SW 1271 (cell line): ENCODE measurements around the gene SH3PXD2B.
"Not testable (repeated sequence)": the region's sequence is repeated elsewhere in the genome, so short reads cannot be mapped to it uniquely, and the experiment has no call there.

Experiments used
- DNase-seq, 2 experiments: peaks; one replicate each; lab custom pipeline; 2025; lab: John Stamatoyannopoulos, UW

The SH3PXD2B gene

GRCh38 chr5:172336676-172337285 is 117.5 kb downstream of the SH3PXD2B start:
- no peak for DNase-seq

GRCh38 chr5:172336264-172336663 is 118.1 kb downstream of the SH3PXD2B start:
- no peak for DNase-seq

- DNase-seq = no peak
These were observed 118.6 kb downstream of the SH3PXD2B start for GRCh38 chr5:172335721-172336120.

- DNase-seq = no peak
These were observed 119.7 kb downstream of the SH3PXD2B start for GRCh38 chr5:172334641-172335040.

GRCh38 chr5:172334196-172334595 is 120.1 kb downstream of the SH3PXD2B start:
- DNase-seq = no peak

- not testable (repeated sequence) for DNase-seq
These were observed 127.4 kb downstream of the SH3PXD2B start for GRCh38 chr5:172326901-172327300.

GRCh38 chr5:172325452-172325851 is 128.9 kb downstream of the SH3PXD2B start:
- DNase-seq = no peak

GRCh38 chr5:172322028-172322965 is 132.0 kb downstream of the SH3PXD2B start:
- DNase-seq = no peak

- no peak for DNase-seq
These were observed 132.7 kb downstream of the SH3PXD2B start for GRCh38 chr5:172321593-172321992.

- no peak for DNase-seq
These were observed 134.4 kb downstream of the SH3PXD2B start for GRCh38 chr5:172319708-172320441.

GRCh38 chr5:172315587-172316493 is 138.5 kb downstream of the SH3PXD2B start:
- DNase-seq = no peak

GRCh38 chr5:172313915-172314314 is 140.4 kb downstream of the SH3PXD2B start:
- no peak for DNase-seq

GRCh38 chr5:172312286-172312685 is 142.0 kb downstream of the SH3PXD2B start:
- no peak for DNase-seq

GRCh38 chr5:172311605-172312004 is 142.7 kb downstream of the SH3PXD2B start:
- no peak for DNase-seq

GRCh38 chr5:172311026-172311425 is 143.3 kb downstream of the SH3PXD2B start:
- no peak for DNase-seq

GRCh38 chr5:172305380-172305779 is 148.9 kb downstream of the SH3PXD2B start:
- no peak for DNase-seq

GRCh38 chr5:172303572-172304335 is 150.6 kb downstream of the SH3PXD2B start:
- DNase-seq = no peak

- no peak for DNase-seq
These were observed 151.2 kb downstream of the SH3PXD2B start for GRCh38 chr5:172303162-172303561.

- no peak for DNase-seq
These were observed 152.1 kb downstream of the SH3PXD2B start for GRCh38 chr5:172302047-172302710.

GRCh38 chr5:172299916-172300439 is 154.3 kb downstream of the SH3PXD2B start:
- no peak for DNase-seq
